ENCODE results near the gene ST3GAL3.

ST3GAL3 gene

DNA sequence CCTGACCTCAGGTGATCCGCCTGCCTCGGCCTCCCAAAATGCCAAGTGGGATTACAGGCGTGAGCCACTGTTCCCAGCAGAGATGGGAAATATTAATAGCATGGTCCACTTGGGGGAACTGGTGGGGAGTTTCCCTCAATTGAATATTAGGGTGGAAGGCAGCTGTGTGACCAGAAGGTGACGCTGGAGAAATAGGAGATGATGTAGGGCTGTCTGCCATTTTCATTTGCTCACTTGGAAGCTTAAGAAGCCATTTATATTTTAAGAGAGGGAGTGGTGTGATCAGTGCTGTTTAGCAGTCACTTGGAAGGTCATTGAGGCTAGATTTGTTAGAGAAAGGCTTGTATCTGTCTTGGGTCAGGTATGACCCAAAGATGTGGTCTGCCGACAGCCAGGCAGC is 37.5 kb upstream of the ST3GAL3 start:
- H3K27me3 ChIP-seq (ENCODE audit: insufficient read depth, poor library complexity, severe bottlenecking), result no peaks in the 10 kb centered on the region
- DNase-seq (ENCODE audit: low read depth in 1 of 2, low spot score in 1 of 2), result no peak
- no peak overlapping the region for H3K27ac ChIP-seq (replicated peaks)
- TF ChIP-seq, protein P1, sequence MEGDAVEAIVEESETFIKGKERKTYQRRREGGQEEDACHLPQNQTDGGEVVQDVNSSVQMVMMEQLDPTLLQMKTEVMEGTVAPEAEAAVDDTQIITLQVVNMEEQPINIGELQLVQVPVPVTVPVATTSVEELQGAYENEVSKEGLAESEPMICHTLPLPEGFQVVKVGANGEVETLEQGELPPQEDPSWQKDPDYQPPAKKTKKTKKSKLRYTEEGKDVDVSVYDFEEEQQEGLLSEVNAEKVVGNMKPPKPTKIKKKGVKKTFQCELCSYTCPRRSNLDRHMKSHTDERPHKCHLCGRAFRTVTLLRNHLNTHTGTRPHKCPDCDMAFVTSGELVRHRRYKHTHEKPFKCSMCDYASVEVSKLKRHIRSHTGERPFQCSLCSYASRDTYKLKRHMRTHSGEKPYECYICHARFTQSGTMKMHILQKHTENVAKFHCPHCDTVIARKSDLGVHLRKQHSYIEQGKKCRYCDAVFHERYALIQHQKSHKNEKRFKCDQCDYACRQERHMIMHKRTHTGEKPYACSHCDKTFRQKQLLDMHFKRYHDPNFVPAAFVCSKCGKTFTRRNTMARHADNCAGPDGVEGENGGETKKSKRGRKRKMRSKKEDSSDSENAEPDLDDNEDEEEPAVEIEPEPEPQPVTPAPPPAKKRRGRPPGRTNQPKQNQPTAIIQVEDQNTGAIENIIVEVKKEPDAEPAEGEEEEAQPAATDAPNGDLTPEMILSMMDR (IDR thresholded peaks at IDR 0.05; ENCODE audit: insufficient read depth, low read length), result no peak
- no peak for TF ChIP-seq SPI1 (IDR thresholded peaks at IDR 0.05; ENCODE audit: borderline replicate concordance, low read depth)
- TF ChIP-seq, protein P2, sequence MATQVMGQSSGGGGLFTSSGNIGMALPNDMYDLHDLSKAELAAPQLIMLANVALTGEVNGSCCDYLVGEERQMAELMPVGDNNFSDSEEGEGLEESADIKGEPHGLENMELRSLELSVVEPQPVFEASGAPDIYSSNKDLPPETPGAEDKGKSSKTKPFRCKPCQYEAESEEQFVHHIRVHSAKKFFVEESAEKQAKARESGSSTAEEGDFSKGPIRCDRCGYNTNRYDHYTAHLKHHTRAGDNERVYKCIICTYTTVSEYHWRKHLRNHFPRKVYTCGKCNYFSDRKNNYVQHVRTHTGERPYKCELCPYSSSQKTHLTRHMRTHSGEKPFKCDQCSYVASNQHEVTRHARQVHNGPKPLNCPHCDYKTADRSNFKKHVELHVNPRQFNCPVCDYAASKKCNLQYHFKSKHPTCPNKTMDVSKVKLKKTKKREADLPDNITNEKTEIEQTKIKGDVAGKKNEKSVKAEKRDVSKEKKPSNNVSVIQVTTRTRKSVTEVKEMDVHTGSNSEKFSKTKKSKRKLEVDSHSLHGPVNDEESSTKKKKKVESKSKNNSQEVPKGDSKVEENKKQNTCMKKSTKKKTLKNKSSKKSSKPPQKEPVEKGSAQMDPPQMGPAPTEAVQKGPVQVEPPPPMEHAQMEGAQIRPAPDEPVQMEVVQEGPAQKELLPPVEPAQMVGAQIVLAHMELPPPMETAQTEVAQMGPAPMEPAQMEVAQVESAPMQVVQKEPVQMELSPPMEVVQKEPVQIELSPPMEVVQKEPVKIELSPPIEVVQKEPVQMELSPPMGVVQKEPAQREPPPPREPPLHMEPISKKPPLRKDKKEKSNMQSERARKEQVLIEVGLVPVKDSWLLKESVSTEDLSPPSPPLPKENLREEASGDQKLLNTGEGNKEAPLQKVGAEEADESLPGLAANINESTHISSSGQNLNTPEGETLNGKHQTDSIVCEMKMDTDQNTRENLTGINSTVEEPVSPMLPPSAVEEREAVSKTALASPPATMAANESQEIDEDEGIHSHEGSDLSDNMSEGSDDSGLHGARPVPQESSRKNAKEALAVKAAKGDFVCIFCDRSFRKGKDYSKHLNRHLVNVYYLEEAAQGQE (IDR thresholded peaks at IDR 0.05; ENCODE audit: insufficient replicate concordance, low read depth), result no peak
- TF ChIP-seq GABPA (IDR thresholded peaks at IDR 0.05; ENCODE audit: low read depth), result no peak
- TF ChIP-seq POLR2AphosphoS5 (IDR thresholded peaks at IDR 0.05; ENCODE audit: low read depth), result no peak
- H3K4me3 ChIP-seq (replicated peaks; ENCODE audit: insufficient read depth, low read length), result no peak overlapping the region

DNA sequence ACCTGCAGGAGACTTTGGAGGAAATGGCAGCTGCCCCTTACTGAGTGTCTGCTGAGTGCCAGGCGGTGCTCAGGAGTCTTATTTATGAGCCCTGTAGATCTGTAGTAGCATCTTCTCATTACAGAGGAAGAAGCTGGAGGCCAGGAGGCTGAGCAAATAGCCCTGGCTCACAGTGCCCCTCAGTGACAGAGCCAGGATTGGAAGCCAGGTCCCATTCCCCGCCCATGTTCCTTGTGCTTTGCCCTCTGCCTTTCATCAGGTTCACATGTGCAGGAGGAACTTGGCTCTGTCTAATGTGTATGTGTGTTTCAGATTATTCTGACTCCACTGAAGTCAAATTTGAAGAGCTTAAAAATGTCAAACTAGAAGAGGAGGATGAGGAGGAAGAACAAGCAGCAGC is 36.1 kb upstream of the ST3GAL3 start:
- H3K4me3 ChIP-seq (replicated peaks; ENCODE audit: insufficient read depth, low read length), result no peak overlapping the region
- H3K27me3 ChIP-seq (ENCODE audit: insufficient read depth, poor library complexity, severe bottlenecking), result no peaks in the 10 kb centered on the region
- no peak for DNase-seq (ENCODE audit: low read depth in 1 of 2, low spot score in 1 of 2)
- TF ChIP-seq SPI1 (IDR thresholded peaks at IDR 0.05; ENCODE audit: borderline replicate concordance, low read depth) (no peak), POLR2AphosphoS5 (IDR thresholded peaks at IDR 0.05; ENCODE audit: low read depth) (no peak), GABPA (IDR thresholded peaks at IDR 0.05; ENCODE audit: low read depth) (no peak)
- TF ChIP-seq, protein P2 (IDR thresholded peaks at IDR 0.05; ENCODE audit: insufficient replicate concordance, low read depth), result no peak
- TF ChIP-seq, protein P1 (IDR thresholded peaks at IDR 0.05; ENCODE audit: insufficient read depth, low read length), result no peak
- no peak overlapping the region for H3K27ac ChIP-seq (replicated peaks)

DNA sequence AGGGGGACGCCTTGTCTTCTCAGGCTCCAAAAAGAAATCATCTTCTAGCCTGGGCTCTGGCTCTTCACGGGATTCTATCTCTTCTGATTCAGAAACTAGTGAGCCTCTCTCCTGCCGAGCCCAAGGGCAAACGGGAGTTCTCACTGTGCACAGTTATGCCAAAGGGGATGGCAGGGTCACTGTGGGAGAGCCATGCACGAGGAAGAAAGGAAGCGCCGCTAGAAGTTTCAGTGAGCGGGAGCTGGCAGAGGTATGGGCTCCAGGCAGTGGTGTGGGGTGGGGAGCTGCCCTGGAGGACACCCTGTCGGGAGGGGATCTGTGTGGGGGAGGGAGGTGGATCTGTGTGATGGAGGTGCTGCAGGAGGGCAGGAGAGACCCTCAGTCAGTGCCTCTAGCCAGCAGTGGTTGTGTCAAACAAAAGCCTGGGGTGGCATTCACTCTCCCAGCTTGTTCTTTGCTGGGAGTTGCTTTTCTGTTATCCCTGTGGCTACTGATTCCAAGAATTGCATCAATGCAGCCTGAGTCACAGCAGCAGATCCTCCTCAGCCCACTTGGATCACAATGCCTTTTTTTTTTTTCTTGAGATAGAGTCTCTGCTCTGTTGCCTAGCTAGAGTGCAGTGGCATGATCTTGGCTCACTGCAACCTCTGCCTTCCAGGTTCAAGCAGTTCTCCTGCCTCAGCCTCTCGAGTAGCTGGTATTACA is 35.6 kb upstream of the ST3GAL3 start:
- DNase-seq (ENCODE audit: low read depth in 1 of 2, low spot score in 1 of 2), result no peak
- TF ChIP-seq GABPA (IDR thresholded peaks at IDR 0.05; ENCODE audit: low read depth), result no peak
- no peak for TF ChIP-seq POLR2AphosphoS5 (IDR thresholded peaks at IDR 0.05; ENCODE audit: low read depth)
- TF ChIP-seq, protein P2 (IDR thresholded peaks at IDR 0.05; ENCODE audit: insufficient replicate concordance, low read depth), result no peak
- no peak for TF ChIP-seq SPI1 (IDR thresholded peaks at IDR 0.05; ENCODE audit: borderline replicate concordance, low read depth)
- TF ChIP-seq, protein P1 (IDR thresholded peaks at IDR 0.05; ENCODE audit: insufficient read depth, low read length), result no peak

More for the DNA sequence above, 35.6 kb upstream of the ST3GAL3 start:
- Histone ChIP-seq H3K27me3 (ENCODE audit: insufficient read depth, poor library complexity, severe bottlenecking) (no peaks in the 10 kb centered on the region), H3K27ac (replicated peaks) (no peak overlapping the region), H3K4me3 (replicated peaks; ENCODE audit: insufficient read depth, low read length) (no peak overlapping the region)

All from HL-60 (cell line).